Panc1 (cell line): ENCODE results near the gene MSX1.

Experiments used
- POLR2AphosphoS5 ChIP-seq: IDR thresholded peaks from 2 replicates; pipeline ENCODE4 v1.6.1; 2012; ENCODE audit warnings: mild to moderate bottlenecking, low read depth, low read length, moderate library complexity
- TCF7L2 ChIP-seq: IDR thresholded peaks from 2 replicates; pipeline ENCODE4 v1.6.1; 2011; ENCODE audit warnings: mild to moderate bottlenecking, low read depth, low read length, inconsistent platforms
- TF ChIP-seq, protein P1 (sequence below): fragments of 450-650 bp; IDR thresholded peaks from 2 replicates; pipeline ENCODE4 v1.5.1; 2017; ENCODE audit warnings: mild to moderate bottlenecking
- TF ChIP-seq, protein P2 (sequence below), 2 experiments: IDR thresholded peaks; 2 replicates each; pipeline ENCODE4 v1.6.1; 2011 to 2012; ENCODE audit warnings: low read depth in 2 of 2, control low read depth in 1 of 2, low read length in 1 of 2, mild to moderate bottlenecking in 1 of 2, moderate library complexity in 1 of 2; ENCODE audit not compliant: insufficient read depth in 1 of 2

GRCh38 chr4:4884611-4885010 is 25.1 kb downstream of the MSX1 start:
- TF ChIP-seq, protein P1, sequence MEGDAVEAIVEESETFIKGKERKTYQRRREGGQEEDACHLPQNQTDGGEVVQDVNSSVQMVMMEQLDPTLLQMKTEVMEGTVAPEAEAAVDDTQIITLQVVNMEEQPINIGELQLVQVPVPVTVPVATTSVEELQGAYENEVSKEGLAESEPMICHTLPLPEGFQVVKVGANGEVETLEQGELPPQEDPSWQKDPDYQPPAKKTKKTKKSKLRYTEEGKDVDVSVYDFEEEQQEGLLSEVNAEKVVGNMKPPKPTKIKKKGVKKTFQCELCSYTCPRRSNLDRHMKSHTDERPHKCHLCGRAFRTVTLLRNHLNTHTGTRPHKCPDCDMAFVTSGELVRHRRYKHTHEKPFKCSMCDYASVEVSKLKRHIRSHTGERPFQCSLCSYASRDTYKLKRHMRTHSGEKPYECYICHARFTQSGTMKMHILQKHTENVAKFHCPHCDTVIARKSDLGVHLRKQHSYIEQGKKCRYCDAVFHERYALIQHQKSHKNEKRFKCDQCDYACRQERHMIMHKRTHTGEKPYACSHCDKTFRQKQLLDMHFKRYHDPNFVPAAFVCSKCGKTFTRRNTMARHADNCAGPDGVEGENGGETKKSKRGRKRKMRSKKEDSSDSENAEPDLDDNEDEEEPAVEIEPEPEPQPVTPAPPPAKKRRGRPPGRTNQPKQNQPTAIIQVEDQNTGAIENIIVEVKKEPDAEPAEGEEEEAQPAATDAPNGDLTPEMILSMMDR: no peak
- TF ChIP-seq POLR2AphosphoS5 (no peak), TCF7L2 (no peak)
- TF ChIP-seq, protein P2, sequence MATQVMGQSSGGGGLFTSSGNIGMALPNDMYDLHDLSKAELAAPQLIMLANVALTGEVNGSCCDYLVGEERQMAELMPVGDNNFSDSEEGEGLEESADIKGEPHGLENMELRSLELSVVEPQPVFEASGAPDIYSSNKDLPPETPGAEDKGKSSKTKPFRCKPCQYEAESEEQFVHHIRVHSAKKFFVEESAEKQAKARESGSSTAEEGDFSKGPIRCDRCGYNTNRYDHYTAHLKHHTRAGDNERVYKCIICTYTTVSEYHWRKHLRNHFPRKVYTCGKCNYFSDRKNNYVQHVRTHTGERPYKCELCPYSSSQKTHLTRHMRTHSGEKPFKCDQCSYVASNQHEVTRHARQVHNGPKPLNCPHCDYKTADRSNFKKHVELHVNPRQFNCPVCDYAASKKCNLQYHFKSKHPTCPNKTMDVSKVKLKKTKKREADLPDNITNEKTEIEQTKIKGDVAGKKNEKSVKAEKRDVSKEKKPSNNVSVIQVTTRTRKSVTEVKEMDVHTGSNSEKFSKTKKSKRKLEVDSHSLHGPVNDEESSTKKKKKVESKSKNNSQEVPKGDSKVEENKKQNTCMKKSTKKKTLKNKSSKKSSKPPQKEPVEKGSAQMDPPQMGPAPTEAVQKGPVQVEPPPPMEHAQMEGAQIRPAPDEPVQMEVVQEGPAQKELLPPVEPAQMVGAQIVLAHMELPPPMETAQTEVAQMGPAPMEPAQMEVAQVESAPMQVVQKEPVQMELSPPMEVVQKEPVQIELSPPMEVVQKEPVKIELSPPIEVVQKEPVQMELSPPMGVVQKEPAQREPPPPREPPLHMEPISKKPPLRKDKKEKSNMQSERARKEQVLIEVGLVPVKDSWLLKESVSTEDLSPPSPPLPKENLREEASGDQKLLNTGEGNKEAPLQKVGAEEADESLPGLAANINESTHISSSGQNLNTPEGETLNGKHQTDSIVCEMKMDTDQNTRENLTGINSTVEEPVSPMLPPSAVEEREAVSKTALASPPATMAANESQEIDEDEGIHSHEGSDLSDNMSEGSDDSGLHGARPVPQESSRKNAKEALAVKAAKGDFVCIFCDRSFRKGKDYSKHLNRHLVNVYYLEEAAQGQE (IDR thresholded peaks at IDR 0.05; ENCODE audit: insufficient read depth in 1 of 2, low read depth in 2 of 2, low read length in 1 of 2): no peak
